Smooth muscle cell (in vitro differentiated cells): ENCODE measurements around the gene UBP1. TPM values are rescaled to one million over a fixed set of nuclear protein-coding genes. Genes with fewer than 3 reads are reported as not detected.

ENCODE experiments used
- DNase-seq: peaks from one replicate; lab custom pipeline; 2025; ENCODE audit not compliant: unreplicated experiment; lab: John Stamatoyannopoulos, UW
- H2AFZ ChIP-seq: fragments of 200-600 bp; sonication (generic); 2 replicates; pipeline ENCODE4 v1.6.0; 2016; ENCODE audit warnings: antibody characterized with exemption, low read depth, mild to moderate bottlenecking
- H3F3A ChIP-seq: fragments of 200-600 bp; sonication (generic); 2 replicates; pipeline ENCODE4 v1.6.0; 2017; ENCODE audit warnings: antibody characterized with exemption, low read depth
- H3K27ac ChIP-seq: fragments of 200-600 bp; sonication (generic); 2 replicates; pipeline ENCODE4 v1.5.1; 2016; ENCODE audit warnings: low read depth, mild to moderate bottlenecking
- H3K27me3 ChIP-seq: fragments of 200-600 bp; sonication (generic); 2 replicates; pipeline ENCODE4 v1.6.1; 2016; ENCODE audit warnings: low read depth, mild to moderate bottlenecking
- H3K36me3 ChIP-seq: fragments of 200-600 bp; sonication (generic); 2 replicates; pipeline ENCODE4 v1.5.1; 2016; ENCODE audit warnings: low read depth
- H3K4me1 ChIP-seq: fragments of 200-600 bp; sonication (generic); 2 replicates; pipeline ENCODE4 v1.5.1; 2016; ENCODE audit warnings: low read depth
- H3K4me2 ChIP-seq: fragments of 200-600 bp; sonication (generic); 2 replicates; pipeline ENCODE4 v1.6.0; 2016; ENCODE audit warnings: mild to moderate bottlenecking
- H3K4me3 ChIP-seq: fragments of 200-600 bp; sonication (generic); 2 replicates; pipeline ENCODE4 v1.5.1; 2016; ENCODE audit warnings: mild to moderate bottlenecking
- H3K79me2 ChIP-seq: fragments of 200-600 bp; sonication (generic); 2 replicates; pipeline ENCODE4 v1.6.0; 2016; ENCODE audit warnings: low read depth, mild to moderate bottlenecking
- H3K9ac ChIP-seq: fragments of 200-600 bp; sonication (generic); 2 replicates; pipeline ENCODE4 v1.6.0; 2016; ENCODE audit warnings: low read depth
- H3K9me3 ChIP-seq: fragments of 200-600 bp; sonication (generic); replicated peaks from 2 replicates; pipeline ENCODE4 v1.5.1; 2016; ENCODE audit warnings: low read depth
- H4K20me1 ChIP-seq: fragments of 200-600 bp; sonication (generic); 2 replicates; pipeline ENCODE4 v1.6.0; 2016; ENCODE audit warnings: low read depth
- CTCF ChIP-seq: fragments of 200-600 bp; sonication (generic); IDR thresholded peaks from 2 replicates; pipeline ENCODE4 v1.5.1; 2017; ENCODE audit warnings: borderline replicate concordance, mild to moderate bottlenecking, antibody characterized with exemption; ENCODE audit not compliant: insufficient read depth, poor library complexity, severe bottlenecking
- WGBS: methylation state at CpG from one replicate; pipeline ENCODE4 v1.1.7; 2016; ENCODE audit warnings: low lambda C conversion rate; 5-methylcytosine and 5-hydroxymethylcytosine counted together
- polyA plus RNA-seq: library from polyadenylated mRNA; unstranded; fragments of >200 nt; fragmentation: Nextera tagmentation; extraction: Ambion mirVana; gene quantifications from 2 replicates; pipeline ENCODE4 v1.2.1, GENCODE V29; 2016
- total RNA-seq: library from RNA; depleted of rRNA; stranded (reverse); fragments of >200 nt; gene quantifications from 2 replicates; pipeline ENCODE4 v1.2.3, GENCODE V29; 2014

The UBP1 gene
- total and polyA plus RNA-seq, 2 experiments from 2014 or later: 18.4 to 50.9 TPM

GRCh38 chr3:33363113-33363800, 76.9 kb downstream of the UBP1 start:
- H2AFZ ChIP-seq: no peak overlapping the region
- no peak for TF ChIP-seq CTCF
- peak overlapping the region; percentile 34 for H3K27ac ChIP-seq
- H3K4me3 ChIP-seq: no peak overlapping the region
- H3K4me2 ChIP-seq: peak overlapping the region; percentile 61
- H3F3A ChIP-seq: no peaks in the 10 kb centered on the region
- peaks cover 4% of the 10 kb centered on the region for H4K20me1 ChIP-seq
- H3K79me2 ChIP-seq: no peaks in the 10 kb centered on the region
- no peak overlapping the region for H3K9ac ChIP-seq
- H3K36me3 ChIP-seq: peaks cover 5% of the 10 kb centered on the region
- H3K4me1 ChIP-seq: peaks cover 4% of the 10 kb centered on the region
- DNase-seq: no peak
- 84% methylated on average over 3 of the region's 3 CpGs for WGBS
- no peaks in the 10 kb centered on the region for H3K9me3 ChIP-seq
- H3K27me3 ChIP-seq: no peaks in the 10 kb centered on the region

GRCh38 chr3:33360136-33360825, 79.9 kb downstream of the UBP1 start:
- DNase-seq: no peak
- peaks cover 4% of the 10 kb centered on the region for H3K4me1 ChIP-seq
- no peaks in the 10 kb centered on the region for H3K36me3 ChIP-seq
- no peak for TF ChIP-seq CTCF
- H4K20me1 ChIP-seq: peaks cover 31% of the 10 kb centered on the region
- no peak overlapping the region for H3K4me3 ChIP-seq
- peak overlapping the region; percentile 71 for H3K27ac ChIP-seq
- H2AFZ ChIP-seq: no peak overlapping the region
- H3F3A ChIP-seq: no peaks in the 10 kb centered on the region
- WGBS: 50% methylated on average over 1 of the region's 1 CpG
- peak overlapping the region; percentile 36 for H3K9ac ChIP-seq
- H3K27me3 ChIP-seq: no peaks in the 10 kb centered on the region
- no peaks in the 10 kb centered on the region for H3K9me3 ChIP-seq
- H3K79me2 ChIP-seq: no peaks in the 10 kb centered on the region
- peak overlapping the region; percentile 12 for H3K4me2 ChIP-seq

- Histone ChIP-seq H2AFZ (no peak overlapping the region), H3K79me2 (no peaks in the 10 kb centered on the region), H3K36me3 (no peaks in the 10 kb centered on the region), H3K9me3 (no peaks in the 10 kb centered on the region), H3K27ac (no peak overlapping the region), H3K4me1 (no peaks in the 10 kb centered on the region), H3K4me3 (no peak overlapping the region), H3F3A (no peaks in the 10 kb centered on the region), H4K20me1 (peaks cover 36% of the 10 kb centered on the region), H3K9ac (no peak overlapping the region), H3K4me2 (no peak overlapping the region), H3K27me3 (no peaks in the 10 kb centered on the region)
- no peak for DNase-seq
- WGBS: 94% methylated on average over 4 of the region's 4 CpGs
- TF ChIP-seq CTCF: no peak
Observed at GRCh38 chr3:33358172-33358781, 81.9 kb downstream of the UBP1 start.
